Keratinocyte (primary cell): ENCODE results near the gene CUX1. TPM values are rescaled to one million over a fixed set of nuclear protein-coding genes. Genes with fewer than 3 reads are reported as not detected.
A peak's percentile ranks its signal among the peaks of the same experiment; 100 is the strongest.

Experiments
- DNase-seq: peaks from one replicate; pipeline ENCODE4 v3.0.0-alpha.2; 2011; ENCODE audit warnings: low read depth, missing footprints, low spot score
- FAIRE-seq: peaks from 2 replicates; lab custom pipeline; 2011; peaks lifted over from hg19 to GRCh38; lab: Jason Lieb, UNC
- H2AFZ ChIP-seq: 2 replicates; pipeline ENCODE4 v1.6.0; 2012; ENCODE audit warnings: low read length, control low read depth, inconsistent platforms; ENCODE audit not compliant: control insufficient read depth
- H3K27ac ChIP-seq: 2 replicates; pipeline ENCODE4 v1.5.1; 2011; ENCODE audit warnings: low read length; ENCODE audit not compliant: control insufficient read depth, insufficient read depth
- H3K27me3 ChIP-seq: 3 replicates; pipeline ENCODE4 v1.6.0; 2011; ENCODE audit warnings: low read length; ENCODE audit not compliant: control insufficient read depth, insufficient read depth; ENCODE audit errors: extremely low read depth
- H3K36me3 ChIP-seq, 2 experiments: 2 replicates in 1 of 2; 3 replicates in 1 of 2; pipeline ENCODE4 v1.5.1; 2011; ENCODE audit warnings: low read length in 2 of 2, mild to moderate bottlenecking in 1 of 2; ENCODE audit not compliant: control insufficient read depth in 2 of 2, insufficient read depth in 2 of 2; ENCODE audit errors: extremely low read depth in 1 of 2
- H3K4me1 ChIP-seq: 3 replicates; pipeline ENCODE4 v1.5.1; 2011; ENCODE audit warnings: low read length; ENCODE audit not compliant: control insufficient read depth, insufficient read depth; ENCODE audit errors: extremely low read depth
- H3K4me2 ChIP-seq: 3 replicates; pipeline ENCODE4 v1.6.0; 2011; ENCODE audit warnings: low read depth, low read length; ENCODE audit not compliant: control insufficient read depth, insufficient read depth; ENCODE audit errors: extremely low read depth
- H3K4me3 ChIP-seq, 3 experiments: fragments of 200-600 bp in 1 of 3; sonication (generic) in 1 of 3; 2 replicates in 2 of 3; 3 replicates in 1 of 3; pipeline ENCODE4 v1.5.1; 2011 to 2016; ENCODE audit warnings: low read length in 3 of 3, mild to moderate bottlenecking in 3 of 3, control low read depth in 2 of 3, inconsistent platforms in 1 of 3, low read depth in 1 of 3, mixed read lengths in 1 of 3, mixed run types in 1 of 3, moderate library complexity in 1 of 3; ENCODE audit not compliant: control insufficient read depth in 2 of 3, insufficient read depth in 2 of 3; ENCODE audit errors: extremely low read depth in 1 of 3
- H3K79me2 ChIP-seq: 2 replicates; pipeline ENCODE4 v1.6.0; 2012; ENCODE audit warnings: low read length; ENCODE audit not compliant: control insufficient read depth, insufficient read depth
- H3K9ac ChIP-seq: 3 replicates; pipeline ENCODE4 v1.6.0; 2011; ENCODE audit warnings: low read length; ENCODE audit not compliant: control insufficient read depth, insufficient read depth; ENCODE audit errors: extremely low read depth
- H3K9me1 ChIP-seq: 3 replicates; pipeline ENCODE4 v1.6.0; 2011; ENCODE audit warnings: low read length; ENCODE audit not compliant: control insufficient read depth, insufficient read depth; ENCODE audit errors: extremely low read depth
- H3K9me3 ChIP-seq: 2 replicates; pipeline ENCODE4 v1.5.1; 2012; ENCODE audit warnings: low read depth, low read length; ENCODE audit not compliant: control insufficient read depth
- H4K20me1 ChIP-seq: 3 replicates; pipeline ENCODE4 v1.6.0; 2011; ENCODE audit warnings: low read length; ENCODE audit not compliant: control insufficient read depth, insufficient read depth; ENCODE audit errors: extremely low read depth
- EZH2 ChIP-seq: IDR thresholded peaks from one replicate; pipeline ENCODE4 v1.6.1; 2012; ENCODE audit warnings: inconsistent platforms, mild to moderate bottlenecking, low read length, moderate library complexity
- dilution Hi-C: fragments of 300-500 bp; cut with MboI; formaldehyde crosslinking; loops from one replicate; pipeline ENCODE4 v1.7.0; 2020; ENCODE audit warnings: low sequenced_read_pairs; ENCODE audit not compliant: extremely low pct_ligation_motif_present
- polyA plus RNA-seq, 5 experiments: library from polyadenylated mRNA; depleted of rRNA in 3 of 5; stranded (reverse) in 3 of 5; stranded (forward) in 1 of 5; unstranded in 1 of 5; fragments of >200 nt; gene quantifications; 1 replicate in 1 of 5; 2 replicates in 3 of 5; 3 replicates in 1 of 5; pipeline versions ENCODE4 v1.2.1 to v1.2.3, GENCODE V29; 2011 to 2012; ENCODE audit warnings: missing spikeins in 2 of 5, low read depth in 1 of 5, low replicate concordance in 1 of 5
- TF ChIP-seq, protein P1 (sequence below), 3 experiments: IDR thresholded peaks in 1 of 3; conservative IDR thresholded peaks in 1 of 3; optimal IDR thresholded peaks in 1 of 3; 2 replicates in 2 of 3; 3 replicates in 1 of 3; pipeline versions ENCODE3 to v1.5.1; 2011; ENCODE audit warnings: low read length in 3 of 3, mild to moderate bottlenecking in 3 of 3, moderate library complexity in 2 of 3, control low read depth in 1 of 3, inconsistent platforms in 1 of 3; ENCODE audit not compliant: insufficient read depth in 2 of 3; ENCODE audit errors: extremely low read depth in 1 of 3

The CUX1 gene
- polyA plus RNA-seq, 1 donor (not counting 4 experiments of a cell fraction or from before 2014, with no cell fraction given), result 18.3 TPM

DNA sequence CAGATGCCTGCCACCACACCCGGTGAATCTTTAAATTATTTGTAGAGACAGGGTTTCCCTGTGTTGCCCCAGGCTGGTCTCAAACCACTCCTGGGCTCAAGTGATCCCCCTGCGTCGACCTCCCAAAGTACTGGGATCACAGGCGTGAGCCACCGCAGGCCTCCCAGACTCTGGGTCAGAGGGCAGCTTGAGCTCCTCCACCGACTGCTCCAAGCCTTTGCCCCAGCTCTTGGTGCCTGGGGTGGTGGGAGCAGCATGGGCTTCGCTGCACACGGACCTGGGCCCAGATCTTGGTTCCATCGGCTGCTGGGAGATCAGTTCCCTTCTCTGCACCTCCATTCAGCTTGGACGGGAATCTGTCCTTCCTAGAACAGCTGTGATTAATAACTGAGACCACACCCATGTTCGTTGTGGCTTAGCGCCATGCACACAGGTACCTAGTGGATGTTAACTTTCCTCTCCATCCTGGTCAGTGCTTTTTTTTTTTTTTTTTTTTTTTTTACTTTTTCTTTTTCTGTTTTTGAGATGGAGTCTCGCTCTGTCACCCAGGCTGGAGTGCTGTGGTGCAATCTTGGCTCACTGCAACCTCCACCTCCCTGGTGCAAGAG lies 125.3 kb downstream of the CUX1 start:
- Histone ChIP-seq H3K4me3 (peak overlapping the region in 1 of 3 experiments; percentile 30), H4K20me1 (peaks cover 3% of the 10 kb centered on the region), H3K27me3 (no peaks in the 10 kb centered on the region), H3K9me1 (peaks cover 2% of the 10 kb centered on the region), H2AFZ (no peak overlapping the region), H3K9ac (peak overlapping the region; percentile 42), H3K4me1 (peaks cover 24% of the 10 kb centered on the region), H3K9me3 (no peaks in the 10 kb centered on the region), H3K36me3 (peaks cover 0 to 2% of the 10 kb centered on the region in 2 experiments), H3K27ac (peak overlapping the region; percentile 69), H3K4me2 (peak overlapping the region; percentile 70), H3K79me2 (peaks cover 3% of the 10 kb centered on the region)
- FAIRE-seq (no peak), DNase-seq (no peak)
- dilution Hi-C loops, result no loop called here
- TF ChIP-seq, protein P1, sequence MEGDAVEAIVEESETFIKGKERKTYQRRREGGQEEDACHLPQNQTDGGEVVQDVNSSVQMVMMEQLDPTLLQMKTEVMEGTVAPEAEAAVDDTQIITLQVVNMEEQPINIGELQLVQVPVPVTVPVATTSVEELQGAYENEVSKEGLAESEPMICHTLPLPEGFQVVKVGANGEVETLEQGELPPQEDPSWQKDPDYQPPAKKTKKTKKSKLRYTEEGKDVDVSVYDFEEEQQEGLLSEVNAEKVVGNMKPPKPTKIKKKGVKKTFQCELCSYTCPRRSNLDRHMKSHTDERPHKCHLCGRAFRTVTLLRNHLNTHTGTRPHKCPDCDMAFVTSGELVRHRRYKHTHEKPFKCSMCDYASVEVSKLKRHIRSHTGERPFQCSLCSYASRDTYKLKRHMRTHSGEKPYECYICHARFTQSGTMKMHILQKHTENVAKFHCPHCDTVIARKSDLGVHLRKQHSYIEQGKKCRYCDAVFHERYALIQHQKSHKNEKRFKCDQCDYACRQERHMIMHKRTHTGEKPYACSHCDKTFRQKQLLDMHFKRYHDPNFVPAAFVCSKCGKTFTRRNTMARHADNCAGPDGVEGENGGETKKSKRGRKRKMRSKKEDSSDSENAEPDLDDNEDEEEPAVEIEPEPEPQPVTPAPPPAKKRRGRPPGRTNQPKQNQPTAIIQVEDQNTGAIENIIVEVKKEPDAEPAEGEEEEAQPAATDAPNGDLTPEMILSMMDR (optimal IDR thresholded peaks at IDR 0.05 in 1 of 3, IDR thresholded peaks at IDR 0.05 in 1 of 3, conservative IDR thresholded peaks at IDR 0.05 in 1 of 3; ENCODE audit: extremely low read depth in 1 of 3, insufficient read depth in 2 of 3, low read length in 3 of 3), result no peak
- TF ChIP-seq EZH2, result no peak

DNA sequence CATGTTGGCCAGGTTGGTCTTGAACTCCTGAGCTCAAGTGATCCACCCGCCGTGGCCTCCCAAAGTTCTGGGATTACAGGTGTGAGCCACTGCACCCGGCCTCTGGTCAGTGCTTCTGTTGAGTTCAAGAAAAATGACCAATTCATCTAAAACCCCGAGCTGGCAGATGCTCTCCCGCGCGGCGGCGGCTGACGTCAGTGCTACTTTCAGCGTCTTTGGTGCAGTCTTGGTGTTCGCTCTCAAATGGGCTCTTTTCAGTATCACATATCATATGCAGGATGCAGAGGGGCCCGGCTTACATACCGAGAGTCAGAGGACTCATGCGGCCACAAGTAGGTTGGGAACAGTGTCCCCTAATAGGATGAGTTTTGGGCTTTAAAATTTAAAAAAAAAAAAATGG lies 125.9 kb downstream of the CUX1 start:
- dilution Hi-C loops, result no loop called here
- TF ChIP-seq, protein P1 (optimal IDR thresholded peaks at IDR 0.05 in 1 of 3, IDR thresholded peaks at IDR 0.05 in 1 of 3, conservative IDR thresholded peaks at IDR 0.05 in 1 of 3; ENCODE audit: extremely low read depth in 1 of 3, insufficient read depth in 2 of 3, low read length in 3 of 3), result no peak
- no peak for TF ChIP-seq EZH2
- H3K9me3 ChIP-seq, result no peaks in the 10 kb centered on the region
- H3K79me2 ChIP-seq, result peaks cover 3% of the 10 kb centered on the region
- no peaks in the 10 kb centered on the region for H3K27me3 ChIP-seq
- no peak overlapping the region for H2AFZ ChIP-seq
- peaks cover 3% of the 10 kb centered on the region for H4K20me1 ChIP-seq
- H3K4me2 ChIP-seq, result no peak overlapping the region
- no peak overlapping the region for H3K4me3 ChIP-seq
- H3K9ac ChIP-seq, result no peak overlapping the region
- peaks cover 2% of the 10 kb centered on the region for H3K9me1 ChIP-seq
- H3K27ac ChIP-seq, result no peak overlapping the region
- peaks cover 0 to 2% of the 10 kb centered on the region in 2 experiments for H3K36me3 ChIP-seq
- DNase-seq (no peak), FAIRE-seq (no peak)
- H3K4me1 ChIP-seq, result peaks cover 24% of the 10 kb centered on the region
